Lung (tissue), 12 donors: ENCODE results near the gene DAZL. TPM values are rescaled to one million over a fixed set of nuclear protein-coding genes. Genes with fewer than 3 reads are reported as not detected.

Source experiments
- ATAC-seq: fragments of 200-7000 bp; cut with Tn5 transposase; one replicate; pipeline ENCODE4 v1.9.1; 2020; ENCODE audit warnings: moderate number of reproducible peaks; ENCODE audit not compliant: insufficient read depth, low FRiP score
- DNase-seq, 3 donors: peaks; one replicate each; pipeline ENCODE4 v3.0.0-alpha.2; 2013 to 2017
- H3K27ac ChIP-seq, 2 donors: one replicate each; pipeline ENCODE4 v1.5.1; 2013; ENCODE audit warnings: mild to moderate bottlenecking in 2 of 2, moderate library complexity in 2 of 2, control low read depth in 1 of 2, inconsistent platforms in 1 of 2, low read depth in 1 of 2, low read length in 1 of 2
- H3K27me3 ChIP-seq, 3 donors: one replicate each; pipeline ENCODE4 v1.5.1; 2013; ENCODE audit warnings: low read length in 2 of 3; ENCODE audit not compliant: control insufficient read depth in 3 of 3, insufficient read depth in 3 of 3
- H3K36me3 ChIP-seq, 4 donors: one replicate each; pipeline ENCODE4 v1.5.1; 2013; ENCODE audit warnings: low read length in 4 of 4, mild to moderate bottlenecking in 1 of 4, moderate library complexity in 1 of 4; ENCODE audit not compliant: control insufficient read depth in 4 of 4, insufficient read depth in 4 of 4
- H3K4me1 ChIP-seq, 5 donors: one replicate each; pipeline ENCODE4 v1.5.1; 2013; ENCODE audit warnings: low read length in 5 of 5, mild to moderate bottlenecking in 2 of 5, moderate library complexity in 1 of 5; ENCODE audit not compliant: control insufficient read depth in 5 of 5, insufficient read depth in 5 of 5
- H3K4me3 ChIP-seq: one replicate; pipeline ENCODE4 v1.5.1; 2013; ENCODE audit warnings: mild to moderate bottlenecking, control low read depth, moderate library complexity
- H3K9ac ChIP-seq, 2 donors: one replicate each; pipeline ENCODE4 v1.5.1; 2013; ENCODE audit warnings: low read length in 2 of 2, control low read depth in 1 of 2; ENCODE audit not compliant: insufficient read depth in 1 of 2
- H3K9me3 ChIP-seq, 4 donors: one replicate each; pipeline ENCODE4 v1.5.1; 2013; ENCODE audit warnings: low read length in 3 of 4, mild to moderate bottlenecking in 1 of 4, moderate library complexity in 1 of 4; ENCODE audit not compliant: control insufficient read depth in 4 of 4, insufficient read depth in 3 of 4
- WGBS, 2 donors: extraction: QIAGEN DNeasy Blood & Tissue Kit; methylation state at CpG; one replicate each; pipeline ENCODE4 v1.1.7; 2013; 5-methylcytosine and 5-hydroxymethylcytosine counted together
- polyA plus RNA-seq, 2 donors: library from polyadenylated mRNA; stranded (reverse); fragments of 200-250 nt; gene quantifications; one replicate each; pipeline ENCODE4 v1.2.1, GENCODE V29; 2013
- total RNA-seq, 2 donors: library from RNA; depleted of rRNA in 1 of 2; stranded (reverse); fragments of >200 nt in 1 of 2; gene quantifications; one replicate each; pipeline ENCODE4 v1.2.1, GENCODE V29; 2014 to 2021
- TF ChIP-seq, protein P1 (sequence below): IDR thresholded peaks from 2 replicates; pipeline ENCODE4 v1.5.1; 2012; ENCODE audit warnings: mild to moderate bottlenecking; ENCODE audit errors: control extremely low read depth, extremely low read depth
- donor health status: control.
- donor health status: control.
- donor health status: Bipolar disorder and iron deficiency.
- donor health status: healthy.
- donor health status: DM: yes; HTN: yes; CAD: no.

DAZL gene
- total and polyA plus RNA-seq, 4 donors: 0.09 TPM; not detected in 3

DNA sequence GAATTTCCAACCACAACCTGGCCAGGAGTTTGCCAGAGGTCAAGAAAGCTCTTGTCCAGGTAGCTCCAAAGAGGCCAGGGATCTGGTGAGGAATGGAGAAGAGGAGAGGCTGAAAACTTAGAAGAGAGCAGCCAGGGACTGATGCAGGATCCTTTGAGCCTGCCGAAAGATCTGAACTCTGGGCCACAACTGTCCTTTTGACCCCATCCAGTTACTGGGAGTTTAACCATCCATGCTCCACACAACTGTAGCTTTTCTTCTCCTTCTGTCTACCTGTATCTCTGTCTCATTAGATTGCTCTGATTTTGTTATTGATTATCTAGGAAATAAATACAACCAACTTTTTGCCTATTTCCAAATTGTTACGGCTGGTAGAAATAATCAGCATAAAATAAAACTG, 36.7 kb downstream of the DAZL start:
- Histone ChIP-seq H3K9ac (no peak overlapping the region), H3K27me3 (no peaks in the 10 kb centered on the region), H3K9me3 (no peaks in the 10 kb centered on the region), H3K4me3 (no peak overlapping the region), H3K4me1 (no peaks in the 10 kb centered on the region), H3K36me3 (no peaks in the 10 kb centered on the region), H3K27ac (no peak overlapping the region)
- DNase-seq (no peak), ATAC-seq (no peak)
- TF ChIP-seq, protein P1, sequence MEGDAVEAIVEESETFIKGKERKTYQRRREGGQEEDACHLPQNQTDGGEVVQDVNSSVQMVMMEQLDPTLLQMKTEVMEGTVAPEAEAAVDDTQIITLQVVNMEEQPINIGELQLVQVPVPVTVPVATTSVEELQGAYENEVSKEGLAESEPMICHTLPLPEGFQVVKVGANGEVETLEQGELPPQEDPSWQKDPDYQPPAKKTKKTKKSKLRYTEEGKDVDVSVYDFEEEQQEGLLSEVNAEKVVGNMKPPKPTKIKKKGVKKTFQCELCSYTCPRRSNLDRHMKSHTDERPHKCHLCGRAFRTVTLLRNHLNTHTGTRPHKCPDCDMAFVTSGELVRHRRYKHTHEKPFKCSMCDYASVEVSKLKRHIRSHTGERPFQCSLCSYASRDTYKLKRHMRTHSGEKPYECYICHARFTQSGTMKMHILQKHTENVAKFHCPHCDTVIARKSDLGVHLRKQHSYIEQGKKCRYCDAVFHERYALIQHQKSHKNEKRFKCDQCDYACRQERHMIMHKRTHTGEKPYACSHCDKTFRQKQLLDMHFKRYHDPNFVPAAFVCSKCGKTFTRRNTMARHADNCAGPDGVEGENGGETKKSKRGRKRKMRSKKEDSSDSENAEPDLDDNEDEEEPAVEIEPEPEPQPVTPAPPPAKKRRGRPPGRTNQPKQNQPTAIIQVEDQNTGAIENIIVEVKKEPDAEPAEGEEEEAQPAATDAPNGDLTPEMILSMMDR: no peak
- WGBS, 2 donors: 95 to 97% methylated on average over 2 of the region's 2 CpGs

- Histone ChIP-seq H3K27ac (no peak overlapping the region), H3K9me3 (peaks cover 0 to 2% (median 0%) of the 10 kb centered on the region in 4 donors), H3K36me3 (no peaks in the 10 kb centered on the region), H3K27me3 (no peaks in the 10 kb centered on the region), H3K4me3 (no peak overlapping the region), H3K4me1 (no peaks in the 10 kb centered on the region), H3K9ac (no peak overlapping the region)
- DNase-seq (no peak), ATAC-seq (no peak)
- TF ChIP-seq, protein P1: no peak
- WGBS, 2 donors: 53 to 70% methylated on average over 2 of the region's 2 CpGs
These were observed 37.1 kb downstream of the DAZL start for GRCh38 chr3:16568115-16568514.

- no peak for ATAC-seq
- no peaks in the 10 kb centered on the region for H3K36me3 ChIP-seq
- no peak overlapping the region for H3K4me3 ChIP-seq
- TF ChIP-seq, protein P1: no peak
- 76 to 85% methylated on average over 5 of the region's 5 CpGs for WGBS, 2 donors
- H3K27ac ChIP-seq: no peak overlapping the region
- no peaks in the 10 kb centered on the region for H3K4me1 ChIP-seq
- no peak overlapping the region for H3K9ac ChIP-seq
- peaks cover 0 to 2% (median 0%) of the 10 kb centered on the region in 4 donors for H3K9me3 ChIP-seq
- H3K27me3 ChIP-seq: no peaks in the 10 kb centered on the region
- DNase-seq: no peak
These were observed 45.4 kb downstream of the DAZL start for GRCh38 chr3:16559653-16560365.
